ENCODE results near the gene LYL1.

GRCh38 chr19:13129384-13129783 lies 26.7 kb upstream of the LYL1 start:
- TF ChIP-seq CTCF (IDR thresholded peaks at IDR 0.05), result no peak
- TF ChIP-seq POLR2A (IDR thresholded peaks at IDR 0.05), result no peak

Measured in adrenal gland (tissue), 5 donors.